ENCODE results near the gene ADRB2. TPM values are rescaled to one million over a fixed set of nuclear protein-coding genes. Genes with fewer than 3 reads are reported as not detected.
A peak's percentile ranks its signal among the peaks of the same experiment; 100 is the strongest.

Gene ADRB2
- total RNA-seq, 4 donors from 2014 or later = 2.8 to 11.8 (median 4.5) TPM

GRCh38 chr5:148805326-148806290 is 20.8 kb upstream of the ADRB2 start:
- ATAC-seq = peak; percentile 42
- Histone ChIP-seq H3K27ac (no peak overlapping the region), H3K36me3 (no peaks in the 10 kb centered on the region), H3K27me3 (no peaks in the 10 kb centered on the region), H3K4me3 (no peak overlapping the region), H3K9me3 (no peaks in the 10 kb centered on the region), H3K4me1 (peaks cover 0 to 17% (median 6%) of the 10 kb centered on the region in 3 donors)
- TF ChIP-seq EP300 (IDR thresholded peaks at IDR 0.05) (no peak), POLR2A (IDR thresholded peaks at IDR 0.05) (no peak), POLR2AphosphoS5 (IDR thresholded peaks at IDR 0.05) (no peak), CTCF (IDR thresholded peaks at IDR 0.05) (no peak)
- WGBS, 2 donors (ENCODE audit: low coverage in 1 of 2) = 35 to 76% methylated on average over 3 to 5 of the region's 7 CpGs

- peaks cover 0 to 17% (median 6%) of the 10 kb centered on the region in 3 donors for H3K4me1 ChIP-seq
- TF ChIP-seq EP300 (IDR thresholded peaks at IDR 0.05) (no peak), CTCF (IDR thresholded peaks at IDR 0.05) (no peak), POLR2AphosphoS5 (IDR thresholded peaks at IDR 0.05) (no peak), POLR2A (IDR thresholded peaks at IDR 0.05) (no peak)
- H3K36me3 ChIP-seq = no peaks in the 10 kb centered on the region
- 63 to 81% methylated on average over 4 of the region's 4 CpGs for WGBS, 2 donors (ENCODE audit: low coverage in 1 of 2)
- no peak overlapping the region for H3K4me3 ChIP-seq
- H3K9me3 ChIP-seq = no peaks in the 10 kb centered on the region
- H3K27me3 ChIP-seq = no peaks in the 10 kb centered on the region
- no peak overlapping the region for H3K27ac ChIP-seq
- ATAC-seq = no peak
Measured at GRCh38 chr5:148806520-148806931, 19.9 kb upstream of the ADRB2 start.

GRCh38 chr5:148807851-148808250 is 18.6 kb upstream of the ADRB2 start:
- no peak overlapping the region for H3K27ac ChIP-seq
- no peak for TF ChIP-seq EP300 (IDR thresholded peaks at IDR 0.05)
- TF ChIP-seq CTCF (IDR thresholded peaks at IDR 0.05) = no peak
- TF ChIP-seq POLR2A (IDR thresholded peaks at IDR 0.05) = no peak
- no peak for TF ChIP-seq POLR2AphosphoS5 (IDR thresholded peaks at IDR 0.05)
- peak; percentile 46 for ATAC-seq

GRCh38 chr5:148808864-148809642 is 17.4 kb upstream of the ADRB2 start:
- H3K4me3 ChIP-seq = peak overlapping the region in 1 of 2 donors; percentile 8
- no peaks in the 10 kb centered on the region for H3K27me3 ChIP-seq
- peak overlapping the region in 1 of 4 donors; percentile 21 for H3K27ac ChIP-seq
- 51 to 59% methylated on average over 9 of the region's 10 CpGs for WGBS, 2 donors (ENCODE audit: low coverage in 1 of 2)
- H3K9me3 ChIP-seq = no peaks in the 10 kb centered on the region
- no peak for TF ChIP-seq POLR2A (IDR thresholded peaks at IDR 0.05)
- TF ChIP-seq CTCF (IDR thresholded peaks at IDR 0.05) = no peak
- no peak for TF ChIP-seq POLR2AphosphoS5 (IDR thresholded peaks at IDR 0.05)
- no peak for TF ChIP-seq EP300 (IDR thresholded peaks at IDR 0.05)
- H3K4me1 ChIP-seq = peaks cover 0 to 17% (median 6%) of the 10 kb centered on the region in 3 donors
- no peaks in the 10 kb centered on the region for H3K36me3 ChIP-seq
- peak; percentile 27 for ATAC-seq

More at GRCh38 chr5:148807851-148808250, 18.6 kb upstream of the ADRB2 start:
- no peaks in the 10 kb centered on the region for H3K27me3 ChIP-seq
- H3K4me1 ChIP-seq = peaks cover 0 to 17% (median 6%) of the 10 kb centered on the region in 3 donors
- WGBS, 2 donors (ENCODE audit: low coverage in 1 of 2) = 60 to 75% methylated on average over 1 to 2 of the region's 2 CpGs
- no peaks in the 10 kb centered on the region for H3K36me3 ChIP-seq
- H3K9me3 ChIP-seq = no peaks in the 10 kb centered on the region
- H3K4me3 ChIP-seq = no peak overlapping the region

All from gastroesophageal sphincter (tissue), 4 donors.